CD14-positive monocyte (primary cell): ENCODE data around the gene VAMP3. TPM values are rescaled to one million over a fixed set of nuclear protein-coding genes. Genes with fewer than 3 reads are reported as not detected.

Experiments
- DNase-seq, 3 donors: peaks; one replicate each; pipeline ENCODE4 v3.0.0-alpha.2; 2011 to 2022
- H2AFZ ChIP-seq: 2 replicates; pipeline ENCODE4 v1.6.0; 2012; ENCODE audit warnings: mild to moderate bottlenecking, low read depth, low read length, inconsistent platforms; ENCODE audit not compliant: insufficient read depth, poor library complexity, severe bottlenecking
- H3K27ac ChIP-seq, 2 donors: 1 replicate in 1 of 2; 2 replicates in 1 of 2; pipeline ENCODE4 v1.5.1; 2012 to 2013; ENCODE audit warnings: low read length in 2 of 2, control low read depth in 1 of 2, inconsistent platforms in 1 of 2, low read depth in 1 of 2, mild to moderate bottlenecking in 1 of 2
- H3K27me3 ChIP-seq, 2 donors: one replicate each; pipeline versions ENCODE4 v1.6.0 to v1.6.1; 2011 to 2013; ENCODE audit warnings: low read length in 2 of 2; ENCODE audit not compliant: control insufficient read depth in 2 of 2, insufficient read depth in 2 of 2
- H3K36me3 ChIP-seq, 2 donors: replicated peaks in 1 of 2; 1 replicate in 1 of 2; 2 replicates in 1 of 2; pipeline versions ENCODE4 v1.5.1 to v1.6.1; 2012 to 2013; ENCODE audit warnings: low read length in 2 of 2, control low read depth in 1 of 2, inconsistent platforms in 1 of 2, mild to moderate bottlenecking in 1 of 2; ENCODE audit not compliant: insufficient read depth in 2 of 2, control insufficient read depth in 1 of 2
- H3K4me1 ChIP-seq, 2 donors: 1 replicate in 1 of 2; 2 replicates in 1 of 2; pipeline versions ENCODE4 v1.5.1 to v1.6.1; 2012 to 2013; ENCODE audit warnings: low read length in 2 of 2, control low read depth in 1 of 2, inconsistent platforms in 1 of 2, mild to moderate bottlenecking in 1 of 2, moderate library complexity in 1 of 2; ENCODE audit not compliant: insufficient read depth in 2 of 2, control insufficient read depth in 1 of 2
- H3K4me2 ChIP-seq: replicated peaks from 2 replicates; pipeline ENCODE3; 2012; ENCODE audit warnings: low read length, moderate library complexity, mild to moderate bottlenecking; ENCODE audit not compliant: poor library complexity, severe bottlenecking; ENCODE audit errors: extremely low read depth
- H3K4me3 ChIP-seq, 3 experiments: fragments of 200-600 bp in 1 of 3; sonication (generic) in 1 of 3; replicated peaks in 1 of 3; 1 replicate in 2 of 3; 2 replicates in 1 of 3; pipeline ENCODE4 v1.5.1; 2011 to 2013; ENCODE audit warnings: low read length in 3 of 3, mild to moderate bottlenecking in 3 of 3, control low read depth in 2 of 3, low read depth in 2 of 3, inconsistent platforms in 1 of 3, moderate library complexity in 1 of 3
- H3K79me2 ChIP-seq: 2 replicates; pipeline ENCODE4 v1.6.0; 2012; ENCODE audit warnings: mild to moderate bottlenecking, control low read depth, inconsistent platforms, low read length, moderate library complexity; ENCODE audit not compliant: insufficient read depth
- H3K9ac ChIP-seq: 2 replicates; pipeline ENCODE4 v1.6.0; 2017; ENCODE audit warnings: low read length, mild to moderate bottlenecking; ENCODE audit not compliant: insufficient read depth, poor library complexity, severe bottlenecking
- H3K9me3 ChIP-seq, 2 donors: replicated peaks in 1 of 2; 1 replicate in 1 of 2; 2 replicates in 1 of 2; pipeline versions ENCODE4 v1.5.1 to v1.6.1; 2012 to 2013; ENCODE audit warnings: low read length in 2 of 2, control low read depth in 1 of 2; ENCODE audit not compliant: control insufficient read depth in 1 of 2, insufficient read depth in 1 of 2
- H4K20me1 ChIP-seq: 2 replicates; pipeline ENCODE4 v1.6.0; 2012; ENCODE audit warnings: mild to moderate bottlenecking, low read length, control low read depth, moderate library complexity; ENCODE audit not compliant: insufficient read depth
- H3K27ac Mint-ChIP-seq, 7 donors: one replicate each; pipeline ENCODE4 v1.8.0; 2020; ENCODE audit warnings: mild to moderate bottlenecking in 7 of 7, mixed read lengths in 7 of 7, moderate library complexity in 6 of 7, inconsistent platforms in 2 of 7
- H3K27me3 Mint-ChIP-seq, 3 donors: one replicate each; pipeline ENCODE4 v1.8.0; 2021 to 2022; ENCODE audit warnings: low read depth in 3 of 3, mild to moderate bottlenecking in 3 of 3, mixed read lengths in 3 of 3, moderate library complexity in 3 of 3, inconsistent platforms in 1 of 3
- H3K36me3 Mint-ChIP-seq, 2 donors: one replicate each; pipeline ENCODE4 v1.8.0; 2020; ENCODE audit warnings: mixed read lengths in 2 of 2, inconsistent platforms in 1 of 2, mild to moderate bottlenecking in 1 of 2
- H3K4me1 Mint-ChIP-seq: one replicate; pipeline ENCODE4 v1.8.0; 2020; ENCODE audit warnings: mild to moderate bottlenecking, mixed read lengths
- H3K4me3 Mint-ChIP-seq, 2 donors: one replicate each; pipeline ENCODE4 v1.8.0; 2020; ENCODE audit warnings: mild to moderate bottlenecking in 2 of 2, mixed read lengths in 2 of 2, moderate library complexity in 1 of 2
- H3K9me3 Mint-ChIP-seq, 7 donors: one replicate each; pipeline ENCODE4 v1.8.0; 2020 to 2022; ENCODE audit warnings: mixed read lengths in 7 of 7, mild to moderate bottlenecking in 6 of 7, moderate library complexity in 6 of 7, inconsistent platforms in 2 of 7
- CTCF ChIP-seq: fragments of 200-600 bp; IDR thresholded peaks from one replicate; pipeline ENCODE4 v1.8.0; 2022; ENCODE audit warnings: antibody characterized with exemption, mild to moderate bottlenecking
- WGBS: methylation state at CpG from one replicate; pipeline ENCODE4 v1.1.5; 2013; ENCODE audit warnings: missing lambda C conversion rate; ENCODE audit not compliant: insufficient coverage; 5-methylcytosine and 5-hydroxymethylcytosine counted together
- intact Hi-C, 2 donors: fragments of 100-400 bp; cut with micrococcal nuclease; formaldehyde crosslinking; loops; one replicate each; pipeline versions ENCODE4 v1.15.0 to v1.15.1; 2023
- polyA plus RNA-seq, 3 donors: library from polyadenylated mRNA; depleted of rRNA in 1 of 3; unstranded in 2 of 3; stranded (reverse) in 1 of 3; fragments of 300-500 nt in 2 of 3; fragments of >200 nt in 1 of 3; fragmentation: Illumina TruSeq in 2 of 3; gene quantifications; 1 replicate in 2 of 3; 2 replicates in 1 of 3; pipeline ENCODE4 v1.2.3, GENCODE V29; 2012 to 2021

Gene VAMP3
- polyA plus RNA-seq, 3 donors, result 106 to 149 (median 138) TPM

- Histone ChIP-seq H2AFZ (no peak overlapping the region), H3K9me3 (no peaks in the 10 kb centered on the region), H3K4me1 (peaks cover 17 to 22% of the 10 kb centered on the region in 2 donors), H4K20me1 (no peaks in the 10 kb centered on the region), H3K4me3 (no peak overlapping the region), H3K27ac (no peak overlapping the region), H3K4me2 (no peak overlapping the region), H3K79me2 (no peaks in the 10 kb centered on the region), H3K36me3 (no peaks in the 10 kb centered on the region), H3K27me3 (no peaks in the 10 kb centered on the region), H3K9ac (no peak overlapping the region)
- Mint-ChIP-seq H3K27ac (peak overlapping the region in 1 of 7 donors; percentile 13), H3K4me3 (no peak overlapping the region), H3K36me3 (no peaks in the 10 kb centered on the region), H3K9me3 (no peaks in the 10 kb centered on the region), H3K4me1 (peaks cover 22% of the 10 kb centered on the region), H3K27me3 (no peaks in the 10 kb centered on the region)
- intact Hi-C loops, result no loop called here
- 97% methylated on average over 8 of the region's 11 CpGs for WGBS
- TF ChIP-seq CTCF, result no peak
- DNase-seq, result no peak
These were observed 19.9 kb upstream of the VAMP3 start for GRCh38 chr1:7751174-7751573.

- H3K9me3 Mint-ChIP-seq, result no peaks in the 10 kb centered on the region
- Histone ChIP-seq H4K20me1 (no peaks in the 10 kb centered on the region), H3K4me1 (peaks cover 17 to 22% of the 10 kb centered on the region in 2 donors), H3K79me2 (no peaks in the 10 kb centered on the region), H2AFZ (peak overlapping the region; percentile 44), H3K27ac (no peak overlapping the region), H3K9ac (no peak overlapping the region), H3K9me3 (no peaks in the 10 kb centered on the region), H3K27me3 (no peaks in the 10 kb centered on the region), H3K4me3 (peak overlapping the region in 2 of 3 experiments; percentile 30 to 48), H3K36me3 (no peaks in the 10 kb centered on the region), H3K4me2 (peak overlapping the region; percentile 64)
- peak overlapping the region in 3 of 7 donors; percentile 15 to 56 (median 42) for H3K27ac Mint-ChIP-seq
- peak; percentile 93 for TF ChIP-seq CTCF
- peak; percentile 25 to 60 (median 44) for DNase-seq
- H3K4me1 Mint-ChIP-seq, result peaks cover 22% of the 10 kb centered on the region
- WGBS, result 52% methylated on average over 8 of the region's 18 CpGs
- no peaks in the 10 kb centered on the region for H3K36me3 Mint-ChIP-seq
- H3K27me3 Mint-ChIP-seq, result no peaks in the 10 kb centered on the region
- intact Hi-C loops, result loop anchor here (1.0 to 2.0 kb wide), 2 partner anchors 83 to 86 kb away; no protein-coding TSS in a partner anchor
- H3K4me3 Mint-ChIP-seq, result peak overlapping the region; percentile 28 to 70
These were observed 18.3 kb upstream of the VAMP3 start for GRCh38 chr1:7752512-7753417.
